Sigmoid colon (tissue), 4 donors: ENCODE measurements around the gene TEX30.

Experiments
- CTCF ChIP-seq, 4 experiments: fragments of 450-650 bp in 3 of 4; fragments of 200-600 bp in 1 of 4; IDR thresholded peaks; one replicate each; pipeline ENCODE4 v1.5.1; 2016 to 2019; ENCODE audit warnings: antibody characterized with exemption in 4 of 4, mild to moderate bottlenecking in 3 of 4, moderate library complexity in 2 of 4
- EP300 ChIP-seq, 4 donors: sonication (generic); formaldehyde crosslinking; IDR thresholded peaks; one replicate each; pipeline ENCODE4 v1.6.1; 2017; ENCODE audit warnings: antibody characterized with exemption in 4 of 4
- POLR2A ChIP-seq, 2 donors: fragments of 450-650 bp; IDR thresholded peaks; one replicate each; pipeline ENCODE4 v1.6.1; 2016; ENCODE audit warnings: antibody characterized with exemption in 2 of 2, mild to moderate bottlenecking in 2 of 2, moderate library complexity in 2 of 2
- POLR2AphosphoS5 ChIP-seq, 4 donors: sonication (generic); formaldehyde crosslinking; IDR thresholded peaks; one replicate each; pipeline ENCODE4 v1.6.1; 2017; ENCODE audit warnings: antibody characterized with exemption in 4 of 4

- TF ChIP-seq CTCF (IDR thresholded peaks at IDR 0.05) (no peak), POLR2A (IDR thresholded peaks at IDR 0.05) (no peak), POLR2AphosphoS5 (IDR thresholded peaks at IDR 0.05) (no peak), EP300 (IDR thresholded peaks at IDR 0.05) (no peak)
Observed at GRCh38 chr13:102815788-102816187, 42.2 kb upstream of the TEX30 start.
